ENCODE data around the gene CCNL1. TPM values are rescaled to one million over a fixed set of nuclear protein-coding genes. Genes with fewer than 3 reads are reported as not detected.
A peak's percentile ranks its signal among the peaks of the same experiment; 100 is the strongest.
"Not testable (repeated sequence)": the region's sequence is repeated elsewhere in the genome, so short reads cannot be mapped to it uniquely, and the experiment has no call there.

Gene CCNL1
- total RNA-seq, 1 donor from 2014 or later = 99.9 TPM

GRCh38 chr3:157166115-157166514 is 6.2 kb upstream of the CCNL1 start:
- TF ChIP-seq CTCF (IDR thresholded peaks at IDR 0.05; ENCODE audit: insufficient read depth, low read length, poor library complexity, severe bottlenecking) = no peak
- Histone ChIP-seq H3K4me3 (ENCODE audit: low read depth, low read length) (no peak overlapping the region), H3K36me3 (ENCODE audit: control insufficient read depth, insufficient read depth, low read length) (no peaks in the 10 kb centered on the region), H3K27me3 (ENCODE audit: control insufficient read depth, insufficient read depth, low read length) (no peaks in the 10 kb centered on the region)
- DNase-seq (ENCODE audit: low read depth) = no peak

GRCh38 chr3:157163217-157163953 is 3.4 kb upstream of the CCNL1 start:
- H3K36me3 ChIP-seq (ENCODE audit: control insufficient read depth, insufficient read depth, low read length) = no peaks in the 10 kb centered on the region
- no peak overlapping the region for H3K4me3 ChIP-seq (ENCODE audit: low read depth, low read length)
- DNase-seq (ENCODE audit: low read depth) = no peak
- no peak for TF ChIP-seq CTCF (IDR thresholded peaks at IDR 0.05; ENCODE audit: insufficient read depth, low read length, poor library complexity, severe bottlenecking)
- H3K27me3 ChIP-seq (ENCODE audit: control insufficient read depth, insufficient read depth, low read length) = no peaks in the 10 kb centered on the region

GRCh38 chr3:157162620-157163019 is 2.7 kb upstream of the CCNL1 start:
- not testable (repeated sequence) for H3K27me3 ChIP-seq (ENCODE audit: control insufficient read depth, insufficient read depth, low read length); DNase-seq (ENCODE audit: low read depth); H3K36me3 ChIP-seq (ENCODE audit: control insufficient read depth, insufficient read depth, low read length); H3K4me3 ChIP-seq (ENCODE audit: low read depth, low read length)

GRCh38 chr3:157160658-157161424 is 894 bp upstream of the CCNL1 start:
- Histone ChIP-seq H3K4me3 (ENCODE audit: low read depth, low read length) (peak overlapping the region; percentile 98), H3K36me3 (ENCODE audit: control insufficient read depth, insufficient read depth, low read length) (no peaks in the 10 kb centered on the region), H3K27me3 (ENCODE audit: control insufficient read depth, insufficient read depth, low read length) (no peaks in the 10 kb centered on the region)
- DNase-seq (ENCODE audit: low read depth) = peak; percentile 82
- no peak for TF ChIP-seq CTCF (IDR thresholded peaks at IDR 0.05; ENCODE audit: insufficient read depth, low read length, poor library complexity, severe bottlenecking)

- no peak for DNase-seq (ENCODE audit: low read depth)
- Histone ChIP-seq H3K4me3 (ENCODE audit: low read depth, low read length) (peak overlapping the region; percentile 98), H3K36me3 (ENCODE audit: control insufficient read depth, insufficient read depth, low read length) (no peaks in the 10 kb centered on the region), H3K27me3 (ENCODE audit: control insufficient read depth, insufficient read depth, low read length) (no peaks in the 10 kb centered on the region)
- TF ChIP-seq CTCF (IDR thresholded peaks at IDR 0.05; ENCODE audit: insufficient read depth, low read length, poor library complexity, severe bottlenecking) = no peak
These were observed 748 bp downstream of the CCNL1 start for GRCh38 chr3:157159037-157159761.

- peak overlapping the region; percentile 98 for H3K4me3 ChIP-seq (ENCODE audit: low read depth, low read length)
- no peak for TF ChIP-seq CTCF (IDR thresholded peaks at IDR 0.05; ENCODE audit: insufficient read depth, low read length, poor library complexity, severe bottlenecking)
- DNase-seq (ENCODE audit: low read depth) = no peak
- no peaks in the 10 kb centered on the region for H3K27me3 ChIP-seq (ENCODE audit: control insufficient read depth, insufficient read depth, low read length)
- H3K36me3 ChIP-seq (ENCODE audit: control insufficient read depth, insufficient read depth, low read length) = no peaks in the 10 kb centered on the region
These were observed 2.1 kb downstream of the CCNL1 start for GRCh38 chr3:157157836-157158235.

Data from kidney epithelial cell (primary cell).